Ishikawa (cell line): ENCODE data around the gene EPHA6.

Source experiments
- CREB1 ChIP-seq: IDR thresholded peaks from 2 replicates; pipeline ENCODE4 v1.6.1; 2012; ENCODE audit warnings: low read depth
- EP300 ChIP-seq: IDR thresholded peaks from 2 replicates; pipeline ENCODE4 v1.6.1; 2012; ENCODE audit warnings: borderline replicate concordance
- MAX ChIP-seq: IDR thresholded peaks from 2 replicates; pipeline ENCODE4 v1.6.1; 2012
- TCF12 ChIP-seq: IDR thresholded peaks from 2 replicates; pipeline ENCODE4 v1.6.1; 2012; ENCODE audit warnings: low read depth
- USF1 ChIP-seq: IDR thresholded peaks from 2 replicates; pipeline ENCODE4 v1.6.1; 2012
- YY1 ChIP-seq: IDR thresholded peaks from 2 replicates; pipeline ENCODE4 v1.6.1; 2012; ENCODE audit warnings: low read depth
- TF ChIP-seq, protein P1 (sequence below): IDR thresholded peaks from 2 replicates; pipeline ENCODE4 v1.6.1; 2012; ENCODE audit warnings: low read depth, mild to moderate bottlenecking

GRCh38 chr3:97350971-97351370 lies 536.6 kb downstream of the EPHA6 start:
- TF ChIP-seq, protein P1, sequence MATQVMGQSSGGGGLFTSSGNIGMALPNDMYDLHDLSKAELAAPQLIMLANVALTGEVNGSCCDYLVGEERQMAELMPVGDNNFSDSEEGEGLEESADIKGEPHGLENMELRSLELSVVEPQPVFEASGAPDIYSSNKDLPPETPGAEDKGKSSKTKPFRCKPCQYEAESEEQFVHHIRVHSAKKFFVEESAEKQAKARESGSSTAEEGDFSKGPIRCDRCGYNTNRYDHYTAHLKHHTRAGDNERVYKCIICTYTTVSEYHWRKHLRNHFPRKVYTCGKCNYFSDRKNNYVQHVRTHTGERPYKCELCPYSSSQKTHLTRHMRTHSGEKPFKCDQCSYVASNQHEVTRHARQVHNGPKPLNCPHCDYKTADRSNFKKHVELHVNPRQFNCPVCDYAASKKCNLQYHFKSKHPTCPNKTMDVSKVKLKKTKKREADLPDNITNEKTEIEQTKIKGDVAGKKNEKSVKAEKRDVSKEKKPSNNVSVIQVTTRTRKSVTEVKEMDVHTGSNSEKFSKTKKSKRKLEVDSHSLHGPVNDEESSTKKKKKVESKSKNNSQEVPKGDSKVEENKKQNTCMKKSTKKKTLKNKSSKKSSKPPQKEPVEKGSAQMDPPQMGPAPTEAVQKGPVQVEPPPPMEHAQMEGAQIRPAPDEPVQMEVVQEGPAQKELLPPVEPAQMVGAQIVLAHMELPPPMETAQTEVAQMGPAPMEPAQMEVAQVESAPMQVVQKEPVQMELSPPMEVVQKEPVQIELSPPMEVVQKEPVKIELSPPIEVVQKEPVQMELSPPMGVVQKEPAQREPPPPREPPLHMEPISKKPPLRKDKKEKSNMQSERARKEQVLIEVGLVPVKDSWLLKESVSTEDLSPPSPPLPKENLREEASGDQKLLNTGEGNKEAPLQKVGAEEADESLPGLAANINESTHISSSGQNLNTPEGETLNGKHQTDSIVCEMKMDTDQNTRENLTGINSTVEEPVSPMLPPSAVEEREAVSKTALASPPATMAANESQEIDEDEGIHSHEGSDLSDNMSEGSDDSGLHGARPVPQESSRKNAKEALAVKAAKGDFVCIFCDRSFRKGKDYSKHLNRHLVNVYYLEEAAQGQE: no peak
- TF ChIP-seq YY1 (no peak), CREB1 (no peak), TCF12 (no peak), MAX (no peak), EP300 (no peak), USF1 (no peak)
